Endothelial cell of umbilical vein (primary cell): ENCODE results near the gene STYK1. TPM values are rescaled to one million over a fixed set of nuclear protein-coding genes. Genes with fewer than 3 reads are reported as not detected.
A peak's percentile ranks its signal among the peaks of the same experiment; 100 is the strongest.

Experiments
- BruUV-seq: library from RNA; stranded (reverse); fragments of 400-500 nt; replicated peaks from 2 replicates; lab custom pipeline; 2021; lab: Mats Ljungman, UMichigan
- CTCF ChIA-PET: fragments of 300-600, 350-600 bp; sonication (Branson Sonifier 250); formaldehyde crosslinking; loops from one replicate; lab custom pipeline; 2021; ENCODE audit warnings: antibody characterized with exemption, inconsistent platforms; lab: Charles Lee
- POLR2A ChIA-PET: fragments of 300-600, 350-600 bp; sonication (Branson Sonifier 250); formaldehyde crosslinking; loops from one replicate; lab custom pipeline; 2021; ENCODE audit warnings: antibody characterized with exemption, inconsistent platforms; lab: Charles Lee
- DNase-seq: peaks from one replicate; pipeline ENCODE4 v3.0.0-alpha.2; 2011; ENCODE audit warnings: low read depth, low spot score
- FAIRE-seq: peaks from 2 replicates; lab custom pipeline; 2011; peaks lifted over from hg19 to GRCh38; lab: Jason Lieb, UNC
- H2AFZ ChIP-seq: 2 replicates; pipeline ENCODE4 v1.6.0; 2012; ENCODE audit warnings: low read depth, low read length, control low read depth, inconsistent platforms
- H3K27ac ChIP-seq: 2 replicates; pipeline ENCODE4 v1.5.1; 2011; ENCODE audit warnings: low read depth, mild to moderate bottlenecking, control low read depth, low read length, moderate library complexity; ENCODE audit not compliant: insufficient read depth
- H3K27me3 ChIP-seq, 2 experiments: 2 replicates each; pipeline versions ENCODE4 v1.6.0 to v1.6.1; 2011; ENCODE audit warnings: low read length in 2 of 2, mixed read lengths in 1 of 2; ENCODE audit not compliant: control insufficient read depth in 2 of 2, insufficient read depth in 2 of 2
- H3K36me3 ChIP-seq, 2 experiments: 2 replicates in 1 of 2; 3 replicates in 1 of 2; pipeline ENCODE4 v1.5.1; 2011; ENCODE audit warnings: low read length in 2 of 2, mild to moderate bottlenecking in 1 of 2, moderate library complexity in 1 of 2; ENCODE audit not compliant: control insufficient read depth in 2 of 2, insufficient read depth in 2 of 2; ENCODE audit errors: extremely low read depth in 1 of 2
- H3K4me1 ChIP-seq: 3 replicates; pipeline ENCODE4 v1.5.1; 2011; ENCODE audit warnings: mild to moderate bottlenecking, low read length; ENCODE audit not compliant: control insufficient read depth, insufficient read depth; ENCODE audit errors: extremely low read depth
- H3K4me2 ChIP-seq: 2 replicates; pipeline ENCODE4 v1.6.1; 2011; ENCODE audit warnings: low read length, control low read depth, mixed read lengths; ENCODE audit not compliant: insufficient read depth
- H3K4me3 ChIP-seq, 3 experiments: fragments of 200-600 bp in 1 of 3; sonication (generic), shearing (Covaris generic) in 1 of 3; replicated peaks in 1 of 3; 2 replicates each; pipeline ENCODE4 v1.5.1; 2011 to 2016; ENCODE audit warnings: control low read depth in 3 of 3, low read length in 3 of 3, mild to moderate bottlenecking in 2 of 3, inconsistent platforms in 1 of 3, low read depth in 1 of 3, moderate library complexity in 1 of 3; ENCODE audit not compliant: insufficient read depth in 1 of 3
- H3K79me2 ChIP-seq: 2 replicates; pipeline ENCODE4 v1.6.0; 2012; ENCODE audit warnings: low read length, inconsistent platforms; ENCODE audit not compliant: control insufficient read depth, insufficient read depth
- H3K9ac ChIP-seq: replicated peaks from 2 replicates; pipeline ENCODE3; 2011; ENCODE audit warnings: low read length, control low read depth; ENCODE audit not compliant: insufficient read depth; ENCODE audit errors: extremely low read depth
- H3K9me1 ChIP-seq: replicated peaks from 3 replicates; pipeline ENCODE4 v1.6.0; 2011; ENCODE audit warnings: mild to moderate bottlenecking, low read length; ENCODE audit not compliant: control insufficient read depth, insufficient read depth; ENCODE audit errors: extremely low read depth
- H3K9me3 ChIP-seq: replicated peaks from 2 replicates; pipeline ENCODE4 v1.5.1; 2012; ENCODE audit warnings: low read length, inconsistent platforms; ENCODE audit not compliant: control insufficient read depth, insufficient read depth
- H4K20me1 ChIP-seq: replicated peaks from 2 replicates; pipeline ENCODE3; 2011; ENCODE audit warnings: mild to moderate bottlenecking, low read length; ENCODE audit not compliant: control insufficient read depth, insufficient read depth; ENCODE audit errors: extremely low read depth
- EZH2 ChIP-seq: IDR thresholded peaks from 2 replicates; pipeline ENCODE4 v1.6.1; 2012; ENCODE audit warnings: borderline replicate concordance, low read depth, mild to moderate bottlenecking, moderate library complexity, low read length, inconsistent platforms; ENCODE audit not compliant: severe bottlenecking
- FOS ChIP-seq: IDR thresholded peaks from 2 replicates; pipeline ENCODE4 v1.6.1; 2011; ENCODE audit warnings: mild to moderate bottlenecking, low read length, moderate library complexity, borderline replicate concordance; ENCODE audit not compliant: insufficient read depth
- GATA2 ChIP-seq: IDR thresholded peaks from 2 replicates; pipeline ENCODE4 v1.7.0; 2011; ENCODE audit warnings: low read depth, mild to moderate bottlenecking, moderate library complexity, mixed read lengths, low read length; ENCODE audit not compliant: insufficient read length, insufficient read depth
- JUN ChIP-seq: IDR thresholded peaks from 2 replicates; pipeline ENCODE4 v1.6.1; 2011; ENCODE audit warnings: borderline replicate concordance, low read depth; ENCODE audit not compliant: insufficient read length, insufficient read depth
- MYC ChIP-seq: IDR thresholded peaks from one replicate; pipeline ENCODE4 v1.6.1; 2011; ENCODE audit warnings: mild to moderate bottlenecking, low read depth, low read length
- POLR2A ChIP-seq: IDR thresholded peaks from 2 replicates; pipeline ENCODE4 v1.6.1; 2012; ENCODE audit warnings: low read depth, mild to moderate bottlenecking, control low read depth, low read length
- POLR2AphosphoS5 ChIP-seq: IDR thresholded peaks from 2 replicates; pipeline ENCODE4 v1.6.1; 2012; ENCODE audit warnings: low read depth, mild to moderate bottlenecking, control low read depth, low read length, moderate library complexity; ENCODE audit not compliant: insufficient read depth
- dilution Hi-C: fragments of 300-500 bp; cut with MboI; formaldehyde crosslinking; loops from one replicate; pipeline ENCODE4 v1.15.0; 2019; ENCODE audit warnings: low sequenced_read_pairs; ENCODE audit not compliant: extremely low pct_ligation_motif_present
- intact Hi-C: fragments of 100-400 bp; cut with micrococcal nuclease; formaldehyde crosslinking; loops from one replicate; pipeline ENCODE4 v1.10.0; 2022
- polyA plus RNA-seq, 4 experiments: library from polyadenylated mRNA; depleted of rRNA in 3 of 4; stranded (reverse) in 3 of 4; unstranded in 1 of 4; fragments of >200 nt; gene quantifications; 2 replicates each; pipeline versions ENCODE4 v1.2.1 to v1.2.3, GENCODE V29; 2011 to 2012; ENCODE audit warnings: missing spikeins in 1 of 4
- total RNA-seq: library from RNA; stranded (reverse); gene quantifications from 2 replicates; pipeline ENCODE4 v1.2.3, GENCODE V29; 2021
- TF ChIP-seq, protein P1 (sequence below), 2 donors: IDR thresholded peaks; 1 replicate in 1 of 2; 2 replicates in 1 of 2; pipeline ENCODE4 v1.5.1; 2011; ENCODE audit warnings: low read length in 2 of 2, mild to moderate bottlenecking in 2 of 2, moderate library complexity in 2 of 2, control low read depth in 1 of 2, inconsistent platforms in 1 of 2, low read depth in 1 of 2; ENCODE audit not compliant: insufficient read depth in 1 of 2; ENCODE audit errors: extremely low read depth in 1 of 2
- TF ChIP-seq, protein P2 (sequence below): IDR thresholded peaks from 2 replicates; pipeline ENCODE4 v1.6.1; 2011; ENCODE audit not compliant: insufficient read depth, insufficient read length

Gene STYK1
- total and polyA plus RNA-seq, 2 donors (not counting 3 experiments of a cell fraction or from before 2014, with no cell fraction given), result 7.7 to 15.2 TPM

DNA sequence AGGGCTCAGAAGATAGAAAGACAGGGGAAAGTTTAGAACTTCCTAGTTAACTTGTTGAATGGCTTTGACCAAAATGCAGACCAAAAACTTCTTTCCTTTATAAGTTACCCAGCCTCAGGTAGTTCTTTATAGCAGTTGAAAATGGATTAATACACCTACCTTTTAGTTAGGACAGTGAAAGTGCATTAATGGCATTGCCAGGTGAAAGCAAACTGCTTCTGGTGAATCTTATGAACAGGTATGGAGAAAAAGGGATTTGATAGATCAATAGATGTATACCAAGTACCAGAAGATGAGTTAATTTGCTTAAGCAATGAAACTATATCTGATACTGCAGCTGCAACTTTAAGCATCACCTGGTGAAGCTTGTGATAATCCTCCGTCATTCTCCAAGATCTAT lies 14.2 kb upstream of the STYK1 start:
- intact Hi-C loops, result no loop called here
- ChIA-PET POLR2A (no interaction called here), CTCF (no interaction called here)
- Histone ChIP-seq H3K9me3 (no peaks in the 10 kb centered on the region), H3K27ac (no peak overlapping the region), H2AFZ (no peak overlapping the region), H3K4me3 (no peak overlapping the region), H3K27me3 (no peaks in the 10 kb centered on the region), H4K20me1 (no peaks in the 10 kb centered on the region), H3K4me2 (no peak overlapping the region), H3K9ac (no peak overlapping the region), H3K4me1 (no peaks in the 10 kb centered on the region), H3K9me1 (no peaks in the 10 kb centered on the region), H3K36me3 (no peaks in the 10 kb centered on the region), H3K79me2 (no peaks in the 10 kb centered on the region)
- FAIRE-seq, result no peak
- dilution Hi-C loops, result no loop called here
- no peak for DNase-seq
- BruUV-seq, result no TSS peak
- TF ChIP-seq POLR2A (no peak), GATA2 (no peak), FOS (no peak), JUN (no peak), MYC (no peak)

DNA sequence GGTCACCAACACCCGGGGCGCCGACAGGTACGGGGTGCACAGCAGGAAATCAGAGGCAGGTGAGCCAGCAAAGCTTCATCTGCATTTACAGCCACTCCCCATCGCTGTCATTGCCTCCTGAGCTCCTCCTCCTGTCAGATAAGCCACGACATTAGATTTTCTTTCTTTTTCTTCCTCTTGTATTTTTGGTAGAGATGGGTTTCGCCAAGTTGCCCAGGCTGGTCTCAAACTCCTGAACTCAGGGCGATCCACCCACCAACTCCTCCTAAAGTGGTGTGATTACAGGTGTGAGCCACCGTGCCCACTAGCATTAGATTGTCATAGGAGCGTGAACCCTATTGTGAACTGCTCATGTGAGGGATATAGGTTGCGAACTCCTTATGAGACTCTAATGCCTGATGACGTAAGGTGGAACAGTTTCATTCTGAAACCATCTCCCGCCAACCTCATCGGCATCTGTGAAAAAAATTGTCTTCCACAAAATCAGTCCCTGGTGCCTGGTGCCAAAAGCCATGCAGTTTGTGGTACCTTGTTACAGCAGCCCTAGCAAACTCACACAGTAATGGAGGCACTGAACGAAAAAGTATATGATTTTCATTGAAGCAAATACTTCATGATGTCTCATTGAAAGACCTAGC lies 1.5 kb downstream of the STYK1 start:
- no peak overlapping the region for H3K27ac ChIP-seq
- H3K4me2 ChIP-seq, result peak overlapping the region; percentile 91
- FAIRE-seq (no peak), DNase-seq (no peak)
- no peaks in the 10 kb centered on the region for H3K27me3 ChIP-seq
- no peaks in the 10 kb centered on the region for H3K36me3 ChIP-seq
- BruUV-seq, result no TSS peak
- H3K4me1 ChIP-seq, result peaks cover 35% of the 10 kb centered on the region
- H3K79me2 ChIP-seq, result peaks cover 36% of the 10 kb centered on the region
- no peak overlapping the region for H3K4me3 ChIP-seq
- H4K20me1 ChIP-seq, result no peaks in the 10 kb centered on the region
- TF ChIP-seq FOS (no peak), POLR2A (no peak), EZH2 (no peak), MYC (no peak), GATA2 (no peak), POLR2AphosphoS5 (no peak), JUN (no peak)
- TF ChIP-seq, protein P1, sequence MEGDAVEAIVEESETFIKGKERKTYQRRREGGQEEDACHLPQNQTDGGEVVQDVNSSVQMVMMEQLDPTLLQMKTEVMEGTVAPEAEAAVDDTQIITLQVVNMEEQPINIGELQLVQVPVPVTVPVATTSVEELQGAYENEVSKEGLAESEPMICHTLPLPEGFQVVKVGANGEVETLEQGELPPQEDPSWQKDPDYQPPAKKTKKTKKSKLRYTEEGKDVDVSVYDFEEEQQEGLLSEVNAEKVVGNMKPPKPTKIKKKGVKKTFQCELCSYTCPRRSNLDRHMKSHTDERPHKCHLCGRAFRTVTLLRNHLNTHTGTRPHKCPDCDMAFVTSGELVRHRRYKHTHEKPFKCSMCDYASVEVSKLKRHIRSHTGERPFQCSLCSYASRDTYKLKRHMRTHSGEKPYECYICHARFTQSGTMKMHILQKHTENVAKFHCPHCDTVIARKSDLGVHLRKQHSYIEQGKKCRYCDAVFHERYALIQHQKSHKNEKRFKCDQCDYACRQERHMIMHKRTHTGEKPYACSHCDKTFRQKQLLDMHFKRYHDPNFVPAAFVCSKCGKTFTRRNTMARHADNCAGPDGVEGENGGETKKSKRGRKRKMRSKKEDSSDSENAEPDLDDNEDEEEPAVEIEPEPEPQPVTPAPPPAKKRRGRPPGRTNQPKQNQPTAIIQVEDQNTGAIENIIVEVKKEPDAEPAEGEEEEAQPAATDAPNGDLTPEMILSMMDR (IDR thresholded peaks at IDR 0.05; ENCODE audit: extremely low read depth in 1 of 2, insufficient read depth in 1 of 2, low read depth in 1 of 2, low read length in 2 of 2), result no peak
- TF ChIP-seq, protein P2, sequence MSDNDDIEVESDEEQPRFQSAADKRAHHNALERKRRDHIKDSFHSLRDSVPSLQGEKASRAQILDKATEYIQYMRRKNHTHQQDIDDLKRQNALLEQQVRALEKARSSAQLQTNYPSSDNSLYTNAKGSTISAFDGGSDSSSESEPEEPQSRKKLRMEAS, result no peak
- dilution Hi-C loops (no loop called here), intact Hi-C loops (loop anchor here (5.0 kb wide), 2 partner anchors 460 to 640 kb away; partner anchors contain the start of genes CLEC9A and GABARAPL1)
- H3K9me3 ChIP-seq, result no peaks in the 10 kb centered on the region
- no peak overlapping the region for H2AFZ ChIP-seq
- ChIA-PET CTCF (interaction anchor here (0.9 to 1.4 kb wide), 4 partner anchors 29 to 58 kb away, joined by 3 to 4 read pairs (median 3); no protein-coding TSS in a partner anchor), POLR2A (no interaction called here)
- H3K9me1 ChIP-seq, result no peaks in the 10 kb centered on the region
- H3K9ac ChIP-seq, result no peak overlapping the region
